Measurements from ENCODE around the gene HSPA12B. TPM values are rescaled to one million over a fixed set of nuclear protein-coding genes. Genes with fewer than 3 reads are reported as not detected.

The HSPA12B gene
- total and polyA plus RNA-seq, 9 of the 15 experiments (the other 6 are each of a cell fraction or from before 2014, with no cell fraction given) = 0.03 to 0.07 TPM; not detected in 7

DNA sequence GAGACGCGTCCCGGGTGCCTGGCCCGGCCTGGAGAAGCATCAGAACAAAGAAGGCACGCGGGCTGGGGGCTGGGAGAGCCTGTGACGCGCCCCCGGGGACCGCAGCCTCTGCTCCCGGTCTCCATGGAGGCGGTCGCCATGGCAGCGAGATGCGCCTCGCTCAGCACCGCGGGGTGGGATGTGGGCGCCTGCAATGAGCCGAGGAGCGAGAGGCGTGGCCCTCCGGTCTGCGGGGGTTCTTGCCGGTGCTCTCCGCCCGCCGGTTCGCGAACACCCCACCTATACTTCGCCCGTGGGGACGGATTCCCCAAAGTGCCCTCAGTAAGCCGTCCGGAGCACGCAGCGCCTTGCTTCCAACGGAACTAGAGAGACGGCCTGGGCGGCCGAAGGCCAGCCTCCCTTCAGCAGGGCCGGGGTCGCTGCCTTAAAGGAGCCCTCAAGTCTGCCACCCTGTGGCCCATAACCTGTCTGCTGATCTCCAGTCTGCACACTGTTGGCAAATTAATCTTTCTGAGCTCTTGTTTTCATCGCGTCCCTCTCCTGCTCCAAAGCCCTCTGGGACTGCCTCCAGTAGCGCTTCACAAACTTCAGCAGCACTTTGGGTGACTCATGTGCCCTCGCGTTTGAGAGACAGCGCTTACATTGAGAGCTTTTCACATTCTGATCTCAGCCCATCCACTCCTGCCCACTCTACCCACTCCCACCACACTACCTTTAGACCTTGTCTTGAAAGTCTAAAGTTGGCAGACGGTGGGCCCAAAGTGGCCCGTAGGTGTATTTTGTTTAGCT is 36.1 kb downstream of the HSPA12B start (continued):
- TF ChIP-seq PKNOX1 (IDR thresholded peaks at IDR 0.05) (0 out of 2 replicates have a peak, but pooled peaks have one; percentile 7), ELF2 (CRISPR knock-in tag; IDR thresholded peaks at IDR 0.05) (no peak), LCOR (CRISPR knock-in tag; IDR thresholded peaks at IDR 0.05) (0 out of 2 replicates have a peak, but pooled peaks have one; percentile 44), SREBF1 (IDR thresholded peaks at IDR 0.05; ENCODE audit: borderline replicate concordance, low read depth, low read length) (no peak), ZFX (CRISPR knock-in tag; IDR thresholded peaks at IDR 0.05) (peak; percentile 61), TAF9B (IDR thresholded peaks at IDR 0.05; ENCODE audit: partially characterized antibody) (no peak), TEAD1 (CRISPR knock-in tag; IDR thresholded peaks at IDR 0.05) (peak in 1 of 2 experiments; percentile 2; a peak in 1 of 4 replicates), RCOR1 (IDR thresholded peaks at IDR 0.05; ENCODE audit: borderline replicate concordance in 1 of 2, low read depth in 2 of 2, low read length in 2 of 2) (peak in 1 of 2 experiments; percentile 59; a peak in 1 of 4 replicates), RREB1 (CRISPR knock-in tag; IDR thresholded peaks at IDR 0.05) (peak; percentile 98), HDAC2 (IDR thresholded peaks at IDR 0.05) (peak; percentile 78; the same call in 1 of the 2 replicates)

Measured in K562 (cell line).